GM13977 (cell line): Measurements from ENCODE around the gene ATP1A4.

ENCODE experiments used
- DNase-seq: peaks from one replicate; pipeline ENCODE4 v3.0.0; 2012; ENCODE audit warnings: low spot score
- in situ Hi-C: fragments of 300-500 bp; cut with MboI; formaldehyde crosslinking; loops from one replicate; pipeline ENCODE4 v1.12.0; 2022; ENCODE audit warnings: low sequenced_read_pairs, low pct_unique_long_range_greater_than_20kb, mixed read lengths, inconsistent platforms; ENCODE audit not compliant: unreplicated experiment
- TF ChIP-seq, protein P1 (sequence below): IDR thresholded peaks from 2 replicates; pipeline ENCODE4 v1.5.1; 2012; ENCODE audit warnings: mild to moderate bottlenecking, control low read depth; ENCODE audit not compliant: insufficient read depth; ENCODE audit errors: extremely low read depth, missing control alignments

ATP1A4 gene

GRCh38 chr1:160220301-160220700 lies 68.9 kb downstream of the ATP1A4 start:
- DNase-seq = no peak
- TF ChIP-seq, protein P1, sequence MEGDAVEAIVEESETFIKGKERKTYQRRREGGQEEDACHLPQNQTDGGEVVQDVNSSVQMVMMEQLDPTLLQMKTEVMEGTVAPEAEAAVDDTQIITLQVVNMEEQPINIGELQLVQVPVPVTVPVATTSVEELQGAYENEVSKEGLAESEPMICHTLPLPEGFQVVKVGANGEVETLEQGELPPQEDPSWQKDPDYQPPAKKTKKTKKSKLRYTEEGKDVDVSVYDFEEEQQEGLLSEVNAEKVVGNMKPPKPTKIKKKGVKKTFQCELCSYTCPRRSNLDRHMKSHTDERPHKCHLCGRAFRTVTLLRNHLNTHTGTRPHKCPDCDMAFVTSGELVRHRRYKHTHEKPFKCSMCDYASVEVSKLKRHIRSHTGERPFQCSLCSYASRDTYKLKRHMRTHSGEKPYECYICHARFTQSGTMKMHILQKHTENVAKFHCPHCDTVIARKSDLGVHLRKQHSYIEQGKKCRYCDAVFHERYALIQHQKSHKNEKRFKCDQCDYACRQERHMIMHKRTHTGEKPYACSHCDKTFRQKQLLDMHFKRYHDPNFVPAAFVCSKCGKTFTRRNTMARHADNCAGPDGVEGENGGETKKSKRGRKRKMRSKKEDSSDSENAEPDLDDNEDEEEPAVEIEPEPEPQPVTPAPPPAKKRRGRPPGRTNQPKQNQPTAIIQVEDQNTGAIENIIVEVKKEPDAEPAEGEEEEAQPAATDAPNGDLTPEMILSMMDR = no peak
- in situ Hi-C loops = no loop called here

- TF ChIP-seq, protein P1 = no peak
Measured at GRCh38 chr1:160221089-160221488, 69.7 kb downstream of the ATP1A4 start.

GRCh38 chr1:160222546-160222945 lies 71.1 kb downstream of the ATP1A4 start:
- in situ Hi-C loops = no loop called here
- DNase-seq = no peak
- TF ChIP-seq, protein P1 = no peak

More at GRCh38 chr1:160221089-160221488, 69.7 kb downstream of the ATP1A4 start:
- in situ Hi-C loops = no loop called here
- DNase-seq = no peak

DNA sequence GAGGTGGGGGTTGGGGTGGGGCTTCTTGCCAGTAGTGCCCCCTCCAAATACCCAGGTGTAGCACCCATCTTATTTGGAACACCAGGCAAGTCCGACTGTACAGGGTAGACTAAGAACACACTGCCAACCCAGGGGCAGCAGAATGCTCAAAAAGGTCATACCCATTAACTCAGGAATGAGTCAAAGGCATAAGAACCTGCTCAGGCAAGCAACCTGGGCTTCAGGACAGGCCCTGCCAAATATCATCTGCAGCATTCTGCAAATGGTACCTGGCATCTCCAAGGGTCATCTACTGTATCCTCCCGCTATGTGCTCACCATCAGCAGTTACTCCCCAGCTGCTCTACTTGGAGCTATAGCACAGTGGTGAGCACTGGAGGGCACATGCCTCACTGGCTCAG lies 73.2 kb downstream of the ATP1A4 start:
- in situ Hi-C loops = no loop called here
- DNase-seq = no peak
- TF ChIP-seq, protein P1 = no peak

DNA sequence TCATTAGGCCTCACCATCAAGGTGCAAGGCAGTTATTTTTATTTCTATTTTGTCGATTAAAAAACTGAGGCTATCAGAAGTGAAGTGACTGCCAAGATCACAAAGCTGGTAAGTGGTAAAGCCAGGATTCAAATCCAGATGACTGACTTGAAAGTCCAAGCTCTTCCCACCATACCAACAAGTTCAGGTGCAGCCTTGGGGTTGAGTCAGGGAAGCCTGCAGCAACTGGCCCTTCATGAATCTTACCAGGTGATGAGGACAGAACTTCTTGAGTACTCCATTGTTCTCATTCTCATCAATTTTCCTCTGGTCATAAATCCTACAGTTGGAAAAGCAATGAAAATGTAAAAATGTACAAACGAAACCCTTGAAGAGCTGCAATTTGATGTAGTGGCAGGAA lies 73.9 kb downstream of the ATP1A4 start:
- in situ Hi-C loops = no loop called here
- TF ChIP-seq, protein P1 = no peak
- no peak for DNase-seq

GRCh38 chr1:160226623-160227022 lies 75.2 kb downstream of the ATP1A4 start:
- TF ChIP-seq, protein P1 = no peak
- peak; percentile 50 for DNase-seq
- in situ Hi-C loops = no loop called here

DNA sequence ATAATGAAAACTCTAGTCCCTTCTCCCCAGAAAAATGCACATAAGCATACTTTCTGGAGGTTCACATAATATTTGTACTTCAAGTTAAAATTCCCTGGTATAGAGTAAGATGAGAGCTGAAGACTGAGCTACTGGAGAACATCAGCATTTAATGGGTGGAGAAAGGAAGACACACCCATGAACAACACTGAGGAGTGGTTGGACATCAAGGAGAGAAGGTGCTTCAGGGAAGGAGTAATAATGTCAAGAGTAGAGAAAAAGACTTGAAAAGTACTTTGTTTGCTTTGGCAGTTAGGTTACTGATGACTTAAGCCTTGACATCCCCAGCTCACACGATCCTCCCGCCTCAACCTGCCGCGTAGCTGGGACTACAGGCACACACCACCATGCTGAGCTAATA lies 75.6 kb downstream of the ATP1A4 start:
- in situ Hi-C loops = no loop called here
- TF ChIP-seq, protein P1 = no peak
- DNase-seq = no peak
